GM19035 (cell line): Measurements from ENCODE around the gene MAGEA10.
"Not testable (repeated sequence)": the region's sequence is repeated elsewhere in the genome, so short reads cannot be mapped to it uniquely, and the experiment has no call there.

Experiments used
- ATAC-seq: cut with Tn5 transposase; IDR thresholded peaks from one replicate; pipeline ENCODE4 v1.9.1; 2021; ENCODE audit not compliant: unreplicated experiment

MAGEA10 gene

GRCh38 chrX:152138388-152138784 is at the start of gene MAGEA10:
Gene MAGEA10 (minus strand): TSS chrX:152138577. CDS start chrX:152135620, 2,957 bp downstream.
- no peak for ATAC-seq

- no peak for ATAC-seq
Observed at GRCh38 chrX:152177497-152178269, 39.3 kb upstream of the MAGEA10 start.

GRCh38 chrX:152177052-152177451 is 38.7 kb upstream of the MAGEA10 start:
- no peak for ATAC-seq

DNA sequence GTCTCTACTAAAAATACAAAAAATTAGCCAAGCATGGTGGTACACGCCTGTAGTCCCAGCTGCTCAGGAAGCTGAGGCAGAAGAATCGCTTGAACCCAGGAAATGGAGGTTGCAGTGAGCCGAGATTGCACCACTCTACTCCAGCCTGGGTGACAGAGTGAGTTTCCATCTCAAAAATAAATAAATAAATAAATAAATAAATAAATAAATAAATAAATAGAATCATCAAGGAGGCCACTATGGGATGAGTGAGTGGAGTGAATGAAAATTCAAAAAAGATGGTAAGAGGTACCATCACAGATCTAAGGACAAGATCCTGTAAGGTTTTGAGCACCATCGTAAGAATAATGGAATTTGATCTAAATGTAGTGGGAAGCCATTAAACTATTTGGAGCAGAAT is 37.5 kb upstream of the MAGEA10 start:
- ATAC-seq, result not testable (repeated sequence)

DNA sequence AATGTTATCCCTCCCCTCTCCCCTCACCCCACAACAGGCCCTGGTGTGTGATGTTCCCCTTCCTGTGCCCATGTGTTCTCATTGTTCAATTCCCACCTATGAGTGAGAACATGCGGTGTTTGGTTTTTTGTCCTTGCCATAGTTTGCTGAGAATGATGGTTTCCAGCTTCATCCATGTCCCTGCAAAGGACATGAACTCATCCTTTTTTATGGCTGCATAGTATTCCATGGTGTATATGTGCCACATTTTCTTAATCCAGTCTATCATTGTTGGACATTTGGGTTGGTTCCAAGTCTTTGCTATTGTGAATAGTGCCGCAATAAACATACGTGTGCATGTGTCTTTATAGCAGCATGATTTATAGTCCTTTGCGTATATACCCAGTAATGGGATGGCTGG is 35.5 kb upstream of the MAGEA10 start:
- not testable (repeated sequence) for ATAC-seq

DNA sequence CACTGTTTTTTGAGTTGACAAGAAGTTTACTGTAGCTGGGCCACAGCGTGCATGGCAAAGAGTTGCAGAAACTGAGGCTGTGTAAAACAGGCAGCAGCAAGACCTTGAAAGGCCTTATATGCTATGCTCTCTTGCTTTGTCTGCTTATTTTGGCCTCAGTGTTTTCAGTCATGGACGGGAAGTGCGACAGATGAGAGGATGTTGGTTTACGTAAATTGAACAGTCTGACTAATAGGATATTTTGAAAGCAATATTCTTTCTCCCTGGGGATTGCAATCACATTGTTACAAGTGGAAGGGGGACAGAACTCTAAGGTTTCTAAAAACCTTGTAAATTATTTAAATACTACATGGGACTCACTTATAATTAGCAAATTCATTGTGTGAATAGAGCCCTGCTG is 32.2 kb upstream of the MAGEA10 start:
- ATAC-seq, result no peak

DNA sequence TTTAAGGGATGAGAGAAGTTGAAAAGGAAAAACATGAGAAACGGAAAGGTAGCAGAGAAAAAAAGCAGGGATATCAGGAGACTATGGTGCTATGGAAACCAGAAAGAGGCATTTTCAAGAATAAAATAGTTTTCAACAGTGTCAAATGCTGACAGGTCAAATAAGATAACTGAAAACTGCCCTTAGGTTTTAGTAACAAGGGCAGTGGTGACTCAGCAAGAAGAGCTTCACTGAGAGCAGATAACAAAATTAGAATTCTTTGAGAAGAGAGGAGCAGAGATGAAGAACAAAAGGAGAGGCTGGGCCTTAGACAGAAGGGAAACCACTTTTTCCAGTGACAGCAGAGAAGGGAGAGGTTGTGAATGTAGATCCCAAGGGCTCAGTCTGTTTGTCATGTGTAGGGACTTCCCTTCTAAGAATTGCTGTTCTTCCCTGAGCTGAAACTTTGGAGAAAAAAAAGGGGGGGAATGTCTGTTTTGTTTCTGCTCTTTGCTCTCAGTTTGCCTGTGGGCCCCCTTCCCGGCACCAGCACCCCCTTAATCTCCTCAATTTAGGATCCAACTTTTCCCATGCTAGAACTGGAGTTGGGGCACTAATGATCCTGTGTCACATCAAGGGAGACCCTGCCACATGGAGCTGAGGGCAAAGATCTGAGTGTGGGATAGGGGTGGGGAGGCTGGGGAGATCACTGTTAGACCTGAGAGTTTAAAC is 26.8 kb upstream of the MAGEA10 start:
- no peak for ATAC-seq

DNA sequence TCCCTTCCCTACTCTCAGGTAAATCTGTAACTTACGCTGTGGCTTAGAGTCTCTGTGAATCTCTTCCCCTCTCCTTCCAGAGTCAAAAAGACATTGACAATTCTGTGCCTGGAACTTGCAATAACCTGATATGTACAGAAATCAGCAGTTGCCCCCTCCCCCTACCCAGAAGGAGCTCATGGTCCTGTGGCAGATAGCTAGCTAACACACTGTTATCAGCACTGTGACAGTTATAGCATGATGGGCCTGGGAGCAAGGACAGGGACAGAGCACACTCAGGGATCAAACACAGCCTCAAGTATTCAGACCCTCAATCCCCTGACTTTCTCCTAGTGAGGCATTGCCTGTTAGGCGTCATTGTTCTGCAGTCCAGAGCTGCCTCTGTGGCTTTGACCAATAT is 18.7 kb upstream of the MAGEA10 start:
- no peak for ATAC-seq

DNA sequence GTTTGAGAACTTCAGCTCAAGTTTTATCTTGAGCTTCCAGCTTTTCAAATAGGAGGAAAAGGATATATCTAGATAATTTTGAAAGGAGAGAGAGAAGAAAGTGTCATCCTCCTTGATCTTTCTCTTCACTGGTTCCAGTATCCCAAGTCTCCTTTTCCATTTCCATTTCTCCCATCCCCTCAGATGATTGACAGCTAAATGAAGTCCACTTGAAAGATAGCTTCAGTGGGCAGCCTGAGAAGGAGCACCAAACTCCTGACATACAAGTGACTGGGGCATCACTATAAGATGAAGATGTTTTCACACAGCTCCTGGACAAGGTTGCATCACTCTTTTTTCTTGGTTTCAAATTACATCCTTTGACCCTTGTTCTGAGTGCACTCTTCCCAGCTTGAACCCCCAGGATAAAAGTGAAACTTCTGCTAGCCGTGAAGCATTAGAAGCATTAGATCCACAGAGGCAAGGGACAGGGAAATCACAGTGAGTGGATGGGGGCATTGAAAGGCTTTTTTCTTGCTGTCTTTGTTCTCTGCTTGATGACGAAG is 17.5 kb upstream of the MAGEA10 start:
- no peak for ATAC-seq

DNA sequence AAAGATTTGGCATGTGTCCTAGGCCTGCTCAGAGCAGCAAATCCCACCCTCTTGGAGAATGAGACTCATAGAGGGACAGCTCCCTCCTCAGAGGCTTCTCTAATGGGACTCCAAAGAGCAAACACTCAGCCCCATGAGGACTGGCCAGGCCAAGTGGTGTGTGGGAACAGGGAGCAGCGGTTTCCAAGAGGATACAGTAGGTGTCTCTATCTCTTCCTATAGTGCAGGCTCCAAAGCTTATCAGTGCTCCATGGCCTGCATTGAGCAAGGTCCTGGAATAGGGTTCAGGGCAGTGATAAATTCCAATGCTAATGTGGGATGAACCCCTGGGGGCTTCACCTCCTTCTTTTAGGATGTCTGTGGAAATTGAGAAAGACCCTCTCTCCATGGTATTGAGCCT is 15.7 kb upstream of the MAGEA10 start:
- ATAC-seq, result no peak

DNA sequence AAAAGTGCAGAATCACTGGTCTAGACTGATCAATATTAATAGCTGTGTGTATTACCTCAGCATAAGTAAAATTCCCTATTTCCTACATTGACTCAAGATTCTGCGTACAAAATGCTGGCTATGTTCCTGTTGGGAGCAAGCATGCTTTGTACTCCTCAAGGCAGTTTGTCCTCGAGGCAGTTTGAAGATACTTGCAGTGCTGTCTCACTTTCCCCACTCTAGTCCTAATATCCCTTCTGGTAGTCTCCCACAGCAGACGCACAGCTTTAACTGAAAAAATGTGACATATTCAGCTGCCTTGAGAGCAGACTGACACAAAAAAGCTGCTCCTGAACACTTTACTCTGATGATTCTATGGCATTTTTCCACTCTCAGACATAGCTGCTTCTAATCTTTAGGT is 12.9 kb upstream of the MAGEA10 start:
- no peak for ATAC-seq

DNA sequence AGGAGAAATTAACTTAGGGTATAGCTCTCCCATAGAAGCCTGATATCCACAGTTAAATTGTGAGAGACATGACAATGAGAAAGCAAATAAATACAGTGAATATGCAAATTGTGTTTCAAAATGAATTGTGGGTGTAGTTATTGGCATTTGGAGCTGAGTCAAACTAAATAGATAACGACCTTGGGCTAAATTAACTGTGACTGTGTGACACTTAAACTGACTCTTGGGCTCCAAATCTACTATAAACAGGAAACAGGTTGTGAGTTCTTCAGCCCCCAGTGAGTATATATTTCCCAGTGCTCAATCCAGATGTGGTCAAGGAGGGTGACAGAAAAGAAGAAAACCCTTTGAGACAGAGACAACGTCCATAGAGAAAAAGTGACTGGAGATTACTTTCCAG is 11.3 kb upstream of the MAGEA10 start:
- ATAC-seq, result no peak

DNA sequence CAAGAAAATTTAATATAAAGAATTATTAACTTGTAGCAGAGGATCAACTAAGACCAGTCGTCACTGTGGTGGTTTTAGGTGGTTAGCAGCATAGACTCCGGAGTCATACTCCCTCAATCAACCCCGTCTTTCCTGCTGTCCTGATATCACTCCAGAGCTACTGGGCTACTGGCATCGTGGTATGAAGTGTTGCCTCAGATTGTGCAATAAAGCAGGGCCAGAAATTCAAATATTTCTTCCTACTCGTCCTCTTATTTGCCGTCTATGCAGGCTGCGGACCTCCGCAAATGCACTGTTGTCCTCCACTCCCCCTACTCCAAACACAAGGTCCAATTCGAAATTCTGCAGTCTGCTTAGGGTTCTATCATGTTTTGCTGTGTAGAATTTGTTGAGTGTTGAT is 1.2 kb upstream of the MAGEA10 start:
- ATAC-seq, result no peak

DNA sequence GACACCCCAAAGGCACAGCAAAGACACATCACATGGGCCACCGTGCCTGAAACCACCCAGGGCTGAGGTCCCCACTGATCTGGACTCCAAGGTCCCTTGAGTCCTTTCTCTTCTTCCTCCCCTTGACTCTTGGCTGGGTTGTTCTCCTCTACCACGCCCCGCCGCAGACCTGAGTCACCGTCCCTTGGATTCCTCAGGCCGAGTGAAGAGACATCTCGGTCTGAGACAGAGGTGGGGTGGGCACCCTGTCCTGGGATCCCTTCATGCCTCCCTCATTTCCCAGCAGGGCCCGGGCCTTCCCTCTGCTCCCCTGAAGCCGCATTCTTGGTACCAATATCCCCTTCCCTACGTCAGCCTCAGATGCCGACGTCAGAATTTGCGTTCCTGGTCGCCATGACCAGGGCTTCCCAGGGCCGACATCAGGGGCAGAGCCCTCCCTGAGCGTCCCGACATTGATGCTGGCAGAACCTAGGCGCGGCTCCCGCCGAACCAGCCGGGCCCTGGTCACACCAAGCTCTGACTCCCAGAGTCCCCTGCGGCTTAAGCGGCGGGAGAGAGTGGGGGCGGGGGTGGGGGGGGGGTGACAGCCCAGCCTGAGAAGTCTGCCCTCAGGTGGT is 498 bp downstream of the MAGEA10 start:
- ATAC-seq, result no peak

- ATAC-seq, result no peak
Observed at GRCh38 chrX:152136312-152136711, 2.1 kb downstream of the MAGEA10 start.

DNA sequence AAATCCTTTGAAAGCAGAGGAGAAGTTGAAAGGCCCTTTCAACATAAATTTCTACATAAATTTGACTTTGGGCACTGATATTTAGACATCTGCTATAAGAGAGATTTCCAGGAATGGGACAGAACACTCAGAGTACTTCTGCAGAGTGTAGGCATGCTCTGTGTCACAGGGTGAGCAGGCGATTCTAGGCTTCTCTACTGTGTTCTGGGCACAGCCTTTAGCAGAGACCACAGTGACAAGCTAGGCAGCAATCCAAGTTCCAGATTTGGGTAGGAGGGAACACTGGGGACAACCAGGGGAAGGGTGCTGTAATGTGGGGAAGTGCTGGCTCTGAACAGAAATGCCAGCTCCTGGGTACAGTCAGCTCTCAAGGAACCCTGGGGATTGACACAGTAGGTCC is 6.9 kb downstream of the MAGEA10 start:
- no peak for ATAC-seq

DNA sequence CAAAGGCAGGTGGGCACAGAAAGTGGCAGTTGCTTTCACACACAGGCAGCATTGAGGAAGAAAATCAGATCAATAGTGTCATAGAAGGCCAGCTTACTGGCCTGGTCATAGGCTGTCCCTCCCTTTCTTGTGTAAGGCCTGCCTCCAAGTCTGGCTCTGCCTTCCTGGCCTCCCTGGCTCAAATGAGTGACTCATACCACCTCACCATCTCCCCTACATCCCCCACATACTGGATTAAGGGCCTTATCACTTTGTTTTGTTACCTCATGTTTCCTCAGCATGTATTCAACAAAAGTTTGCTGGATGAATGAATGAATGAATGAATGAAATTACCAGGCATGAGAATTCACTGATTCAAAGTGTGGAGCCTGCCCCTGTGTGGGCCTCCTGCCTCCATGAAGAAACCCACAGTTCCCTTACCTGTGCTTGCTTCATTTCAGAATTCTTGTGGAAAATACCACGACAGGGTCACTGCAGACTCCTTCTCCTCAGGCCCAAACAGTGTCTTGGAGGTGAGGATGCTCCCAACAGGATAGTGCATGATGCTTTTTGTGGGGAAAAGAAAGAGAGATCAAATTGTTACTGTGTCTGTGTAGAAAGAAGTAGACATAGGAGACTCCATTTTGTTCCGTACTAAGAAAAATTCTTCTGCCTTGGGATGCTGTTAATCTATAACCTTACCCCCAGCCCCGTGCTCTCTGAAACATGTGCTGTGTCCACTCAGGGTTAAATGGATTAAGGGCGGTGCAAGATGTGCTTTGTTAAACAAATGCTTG is 9.1 kb downstream of the MAGEA10 start:
- not testable (repeated sequence) for ATAC-seq

DNA sequence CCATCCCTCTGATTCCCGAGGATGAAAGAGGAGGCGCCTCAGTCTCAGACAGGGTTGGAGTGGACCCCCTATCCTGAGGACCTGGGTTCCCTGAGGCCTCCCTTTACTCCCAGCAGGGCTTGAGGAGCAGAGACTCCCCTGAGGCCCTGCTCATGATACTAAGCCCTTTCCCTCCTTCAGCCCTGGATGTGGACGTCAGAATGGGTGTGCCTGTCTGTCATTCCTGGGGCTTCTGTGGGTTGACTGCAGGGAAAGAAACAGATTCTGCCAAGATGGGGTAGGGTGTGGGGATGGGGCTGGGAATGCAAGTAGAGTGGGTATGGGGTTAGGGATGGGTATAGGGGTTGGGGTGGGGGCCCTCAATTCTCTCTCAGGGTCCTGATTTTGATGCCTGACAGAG is 21.1 kb downstream of the MAGEA10 start:
- ATAC-seq, result no peak

DNA sequence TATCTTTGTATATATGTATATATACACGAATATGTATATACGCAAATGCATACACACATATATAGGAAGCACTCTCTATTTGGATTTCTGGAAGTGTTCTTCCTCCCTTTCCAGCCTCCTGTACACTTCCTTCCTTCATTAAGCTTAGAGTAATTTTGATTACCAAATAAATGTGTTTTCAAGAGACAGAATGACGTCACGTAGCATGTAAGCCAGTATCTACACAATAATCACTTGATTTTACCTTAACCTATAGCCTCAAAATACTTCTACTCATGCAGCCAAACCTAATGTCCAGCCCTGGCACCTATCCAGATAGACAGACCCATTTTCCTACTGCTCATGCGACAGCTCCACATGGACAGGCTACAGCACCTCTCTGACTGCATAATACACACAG is 29.9 kb downstream of the MAGEA10 start:
- ATAC-seq, result no peak

DNA sequence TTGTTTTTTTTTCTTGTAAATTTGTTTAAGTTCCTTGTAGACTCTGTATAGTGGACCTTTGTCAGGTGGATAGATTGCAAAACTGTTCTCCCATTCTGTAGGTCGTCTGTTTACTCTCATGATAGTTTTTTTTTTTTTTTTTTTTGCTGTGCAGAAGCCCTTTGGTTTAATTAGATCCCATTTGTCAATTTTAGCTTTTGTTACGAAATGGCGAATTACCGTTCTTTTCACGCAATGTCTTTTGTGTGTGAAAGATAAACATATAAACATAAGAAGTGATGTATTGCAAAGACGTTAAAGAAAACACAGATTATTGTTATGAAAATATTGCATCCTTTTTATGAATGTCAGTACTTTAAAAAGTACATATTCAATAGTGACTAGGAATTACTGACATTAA is 34.5 kb downstream of the MAGEA10 start:
- no peak for ATAC-seq

DNA sequence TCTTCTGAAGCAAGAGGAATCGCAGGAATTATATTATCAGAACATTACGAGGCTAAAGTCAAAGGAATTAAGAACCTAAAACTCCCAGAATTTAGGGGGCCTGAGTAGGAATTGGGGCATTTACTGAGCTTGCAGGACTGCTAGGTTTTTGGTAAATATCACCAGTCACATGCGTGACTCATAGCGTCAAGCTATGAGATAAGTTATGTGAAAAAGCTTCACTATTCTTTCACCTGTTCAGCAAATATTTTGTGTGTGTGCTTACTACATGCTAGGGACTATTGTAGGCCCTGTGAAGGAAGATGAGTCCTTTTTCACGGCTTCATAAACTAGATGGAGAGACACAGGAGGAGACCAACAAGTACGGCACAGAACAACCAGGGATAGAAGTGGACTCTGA is 52.2 kb downstream of the MAGEA10 start:
- no peak for ATAC-seq
